Stimulated activated CD4-positive, alpha-beta T cell treated with anti-CD3 and anti-CD28 coated beads, Interleukin-12 subunit alpha, Interleukin-12 subunit beta, amount 100 ng/mL, for 4 hours (primary cell): ENCODE measurements around the gene FAAH.

Experiments
- DNase-seq: peaks from one replicate; pipeline ENCODE4 v3.0.0-alpha.2; 2020

Gene FAAH

DNA sequence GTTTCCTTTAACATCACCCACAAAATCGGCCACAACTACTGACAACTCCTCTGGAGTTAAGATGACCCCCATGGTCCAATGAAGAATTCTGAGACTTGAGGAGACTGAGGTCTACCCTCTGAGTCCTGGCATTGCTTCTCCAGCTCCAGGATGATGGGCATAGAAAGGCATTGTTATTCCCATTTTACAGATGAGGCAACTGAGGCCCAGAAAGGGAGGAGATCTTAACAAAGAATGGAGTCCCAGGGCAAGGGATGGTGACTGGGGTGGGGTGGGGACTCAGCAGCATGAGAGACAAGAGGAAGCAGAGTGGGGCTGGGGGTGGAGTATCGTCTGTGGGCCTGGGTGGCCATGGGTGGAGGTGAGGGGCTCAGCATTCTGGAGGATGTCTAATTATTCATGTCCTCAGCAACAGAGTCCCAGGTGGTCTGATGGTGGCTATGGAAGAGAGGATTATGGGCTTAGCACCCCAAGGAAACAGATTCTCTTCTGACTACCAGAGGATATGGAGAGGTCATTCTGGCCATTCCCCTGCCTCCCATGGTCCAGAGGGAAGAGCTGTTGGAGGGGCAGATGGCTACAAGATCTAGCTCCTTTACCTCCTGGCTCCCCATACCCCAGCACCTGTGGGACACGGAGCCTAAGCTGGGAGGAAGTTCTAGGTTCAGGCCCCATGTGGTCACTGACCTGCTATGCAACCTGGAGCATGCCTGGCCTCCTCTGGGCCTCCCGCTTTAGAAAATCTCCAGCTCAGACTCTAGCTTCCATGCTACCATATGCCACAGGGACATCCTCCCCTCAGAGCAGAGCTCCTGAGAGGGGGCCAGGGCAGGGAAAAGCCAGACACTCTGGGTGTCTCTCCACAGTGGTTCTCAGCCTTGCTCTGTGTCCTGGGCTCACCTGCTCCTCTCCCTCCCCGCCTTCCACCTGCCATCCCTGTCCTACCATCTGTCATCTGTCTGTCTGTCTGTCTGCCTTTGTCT, 58.1 kb downstream of the FAAH start:
- DNase-seq: no peak

DNA sequence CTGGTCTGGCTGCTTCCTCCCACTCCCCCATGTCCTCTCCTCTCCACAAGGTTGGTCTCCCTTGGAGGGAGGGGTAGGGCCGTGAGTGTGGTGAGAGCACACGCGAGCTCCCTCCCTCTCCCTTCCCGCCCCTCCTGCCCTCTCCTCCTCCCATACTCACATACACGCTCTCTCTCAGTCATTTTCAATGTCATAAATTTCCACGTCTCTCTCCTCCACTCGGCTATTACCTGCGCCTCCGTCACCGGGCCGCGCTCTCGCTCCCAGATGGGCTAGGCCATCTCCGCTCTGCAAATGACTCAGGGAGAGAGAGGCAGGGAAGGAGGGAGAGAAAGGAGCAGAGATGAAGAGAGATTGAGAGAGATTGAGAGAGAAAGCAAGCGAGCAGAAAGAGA, 58.8 kb downstream of the FAAH start:
- DNase-seq: no peak

GRCh38 chr1:46453449-46453848, 59.3 kb downstream of the FAAH start:
- no peak for DNase-seq

DNA sequence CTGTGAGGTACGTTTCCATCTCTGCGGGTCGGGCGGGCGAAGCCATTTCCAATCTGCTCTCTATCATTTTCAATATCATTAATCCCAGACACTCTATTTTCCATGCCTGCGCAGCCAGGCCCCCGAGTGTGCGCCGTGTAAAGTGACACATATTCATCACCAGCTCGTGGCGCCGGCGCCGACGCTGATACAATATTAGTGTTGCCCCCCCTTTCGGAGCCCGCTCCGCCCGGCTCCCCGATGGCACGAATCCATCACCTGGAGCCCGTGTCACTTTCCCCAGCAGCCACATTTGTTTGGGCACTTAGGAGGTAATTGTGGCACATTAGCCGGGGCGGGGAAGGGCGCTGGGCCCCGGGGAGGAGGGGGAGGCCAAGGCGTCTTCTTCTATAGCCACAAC, 61.8 kb downstream of the FAAH start:
- DNase-seq: no peak

DNA sequence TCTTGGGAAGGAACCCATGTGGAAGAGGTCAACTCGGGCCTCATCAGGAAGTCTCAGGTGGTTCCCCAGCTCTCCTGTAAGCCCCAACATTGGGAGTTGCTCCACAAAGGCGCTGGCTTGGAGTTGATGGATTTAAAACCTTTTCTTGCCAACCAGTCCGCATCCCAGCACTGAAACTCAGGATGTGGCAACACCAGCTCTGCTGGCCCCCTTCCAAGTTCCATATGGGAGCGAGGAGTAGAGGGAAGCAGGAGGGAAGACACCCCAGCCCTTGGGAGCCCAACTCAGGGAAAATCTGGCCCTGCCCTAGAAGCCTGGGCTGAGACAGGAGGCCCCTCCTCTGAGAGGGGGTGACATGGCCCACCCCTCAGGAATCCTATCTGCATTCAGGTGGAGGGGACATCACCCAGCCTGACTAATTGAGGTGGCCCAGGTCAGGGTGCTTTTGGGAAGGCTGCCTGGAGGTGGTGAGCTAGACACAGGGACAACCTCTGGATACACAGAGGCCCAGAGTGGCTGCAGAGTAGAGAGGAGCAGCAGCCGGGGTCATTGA, 62.4 kb downstream of the FAAH start:
- DNase-seq: no peak

GRCh38 chr1:46457178-46457577, 63.1 kb downstream of the FAAH start:
- no peak for DNase-seq

DNA sequence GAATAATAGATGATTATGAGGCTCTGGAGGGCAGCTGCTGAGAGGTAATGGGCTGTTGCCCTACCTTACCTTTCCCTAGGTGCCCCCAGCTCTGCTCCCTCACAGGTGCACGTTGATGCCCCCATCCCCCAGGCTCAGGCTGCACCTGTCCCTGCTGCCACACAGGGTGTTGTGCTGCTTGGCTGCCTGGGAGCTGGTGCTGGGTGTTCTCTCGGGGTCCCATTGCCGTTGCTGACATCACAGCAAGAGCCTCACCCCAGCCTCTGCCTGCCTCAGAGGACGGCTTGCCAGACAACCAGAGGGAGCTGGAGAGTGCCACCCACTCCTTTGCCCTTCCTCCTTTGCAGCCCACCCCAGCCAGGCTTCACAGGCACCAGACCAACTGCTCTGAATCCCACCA, 64.1 kb downstream of the FAAH start:
- DNase-seq: no peak

DNA sequence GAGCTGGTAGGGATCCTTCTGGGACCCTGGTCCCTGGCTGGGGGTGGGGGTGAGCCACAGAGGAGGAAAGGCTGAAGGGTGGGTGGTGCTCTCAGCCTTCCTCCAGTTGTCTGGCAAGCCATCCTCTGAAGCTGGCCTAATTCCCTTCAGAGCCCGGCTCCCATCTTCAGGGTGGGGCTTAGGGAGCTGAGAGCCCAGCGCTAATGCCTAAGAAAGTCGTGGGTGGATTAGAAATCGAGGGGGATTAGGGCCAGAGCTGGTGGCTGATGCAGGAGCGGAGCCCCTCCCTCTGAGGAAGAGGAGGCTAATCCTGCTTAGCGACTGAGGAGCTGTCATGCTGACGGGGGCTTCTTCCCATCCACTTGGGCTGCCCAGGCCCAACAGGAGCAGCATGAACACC, 64.7 kb downstream of the FAAH start:
- no peak for DNase-seq

DNA sequence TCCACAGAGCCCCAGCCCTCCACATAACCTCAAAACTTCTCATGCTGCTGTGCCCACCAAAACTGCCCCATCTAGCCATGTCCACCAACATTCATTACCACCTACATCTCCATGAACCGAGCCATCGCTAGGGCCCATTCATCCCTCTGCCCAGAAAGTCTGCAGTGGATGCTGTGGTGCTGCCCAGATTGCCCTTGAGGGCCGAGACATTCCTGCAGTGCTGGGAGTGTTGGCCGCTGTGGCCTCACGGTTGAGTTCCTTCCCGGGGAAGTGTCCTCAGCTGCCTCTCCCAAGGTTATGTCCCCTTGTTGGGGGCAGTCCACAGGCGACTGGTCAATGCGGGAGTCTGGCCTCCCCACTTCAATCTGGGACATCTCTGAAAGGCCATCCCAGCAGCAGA, 65.2 kb downstream of the FAAH start:
- no peak for DNase-seq

DNA sequence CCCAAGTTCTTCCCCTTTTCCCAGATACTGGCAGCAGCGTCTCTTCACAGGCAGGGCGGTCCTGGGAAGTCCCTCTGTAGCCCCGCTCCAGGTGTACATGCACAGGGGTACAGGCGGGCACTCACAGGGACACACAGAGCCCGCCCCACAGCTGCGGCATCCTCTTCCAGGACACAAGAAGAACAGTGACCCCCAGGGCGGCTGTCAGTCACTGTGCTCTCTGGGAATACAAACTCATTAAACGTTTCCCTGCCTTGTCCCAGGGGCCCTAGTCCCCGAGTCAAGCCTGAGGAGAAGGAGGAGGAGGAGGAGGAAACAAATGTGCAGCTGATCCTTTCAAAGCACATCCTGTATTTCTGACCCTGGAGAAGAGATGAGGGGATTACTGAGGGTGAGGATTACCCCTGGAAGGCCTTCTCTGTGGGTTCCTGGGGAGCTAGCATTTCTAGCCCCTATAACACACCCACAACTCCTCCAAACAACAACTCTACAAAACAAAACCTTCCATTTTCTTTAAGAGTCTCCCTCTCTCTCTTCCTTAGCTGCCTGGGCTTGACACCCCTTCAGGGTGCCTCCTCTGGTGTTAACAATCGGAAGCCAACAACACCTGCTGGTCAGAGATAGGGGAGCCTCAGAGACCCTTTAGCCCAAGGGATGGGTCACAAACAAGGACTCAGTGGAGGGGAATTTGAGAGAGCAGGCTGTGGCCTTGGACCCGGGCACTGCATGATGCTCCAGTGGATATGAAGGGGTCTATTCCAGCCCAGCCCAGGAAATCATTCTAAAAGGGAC, 67.1 kb downstream of the FAAH start:
- DNase-seq: no peak

- no peak for DNase-seq
These were observed 67.8 kb downstream of the FAAH start for GRCh38 chr1:46461809-46462448.
